ENCODE measurements around the gene ARF3. TPM values are rescaled to one million over a fixed set of nuclear protein-coding genes. Genes with fewer than 3 reads are reported as not detected.

The ARF3 gene
- total RNA-seq, 4 donors from 2014 or later = 6.9 to 117 (median 29.7) TPM

- no peak for TF ChIP-seq CTCF (IDR thresholded peaks at IDR 0.05)
- Histone ChIP-seq H3K4me1 (no peaks in the 10 kb centered on the region), H3K4me3 (no peak overlapping the region), H3K27ac (no peak overlapping the region), H3K36me3 (no peaks in the 10 kb centered on the region), H3K27me3 (no peaks in the 10 kb centered on the region), H3K9me3 (no peaks in the 10 kb centered on the region)
- intact Hi-C loops (cut with DNase I; ENCODE audit: low total_unique reads) = no loop called here
- DNase-seq = no peak
Observed at GRCh38 chr12:48954061-48954460, 3.2 kb downstream of the ARF3 start.

- intact Hi-C loops (cut with DNase I; ENCODE audit: low total_unique reads) = no loop called here
- TF ChIP-seq POLR2A (IDR thresholded peaks at IDR 0.05) (no peak), CTCF (IDR thresholded peaks at IDR 0.05) (no peak)
- H3K27me3 ChIP-seq = no peaks in the 10 kb centered on the region
- no peak overlapping the region for H3K27ac ChIP-seq
- H3K4me1 ChIP-seq = no peaks in the 10 kb centered on the region
- no peaks in the 10 kb centered on the region for H3K9me3 ChIP-seq
- no peak overlapping the region for H3K4me3 ChIP-seq
- H3K36me3 ChIP-seq = no peaks in the 10 kb centered on the region
- no peak for DNase-seq
Observed at GRCh38 chr12:48952691-48953090, 4.6 kb downstream of the ARF3 start.

- Histone ChIP-seq H3K4me1 (no peaks in the 10 kb centered on the region), H3K36me3 (no peaks in the 10 kb centered on the region), H3K4me3 (no peak overlapping the region), H3K27ac (no peak overlapping the region), H3K9me3 (no peaks in the 10 kb centered on the region), H3K27me3 (no peaks in the 10 kb centered on the region)
- no peak for TF ChIP-seq CTCF (IDR thresholded peaks at IDR 0.05)
- intact Hi-C loops (cut with DNase I; ENCODE audit: low total_unique reads) = no loop called here
- no peak for DNase-seq
Observed at GRCh38 chr12:48947727-48948126, 9.6 kb downstream of the ARF3 start.

GRCh38 chr12:48946943-48947342, 10.3 kb downstream of the ARF3 start:
- TF ChIP-seq CTCF (IDR thresholded peaks at IDR 0.05) (no peak), POLR2A (IDR thresholded peaks at IDR 0.05) (no peak)
- DNase-seq = no peak

GRCh38 chr12:48946205-48946604, 11.1 kb downstream of the ARF3 start:
- intact Hi-C loops (cut with DNase I; ENCODE audit: low total_unique reads) = no loop called here
- Histone ChIP-seq H3K27ac (no peak overlapping the region), H3K4me3 (no peak overlapping the region), H3K4me1 (no peaks in the 10 kb centered on the region), H3K27me3 (no peaks in the 10 kb centered on the region), H3K36me3 (no peaks in the 10 kb centered on the region), H3K9me3 (no peaks in the 10 kb centered on the region)
- TF ChIP-seq POLR2A (IDR thresholded peaks at IDR 0.05) (no peak), CTCF (IDR thresholded peaks at IDR 0.05) (no peak)
- DNase-seq = no peak

More at GRCh38 chr12:48946943-48947342, 10.3 kb downstream of the ARF3 start:
- H3K9me3 ChIP-seq = no peaks in the 10 kb centered on the region
- H3K36me3 ChIP-seq = no peaks in the 10 kb centered on the region
- intact Hi-C loops (cut with DNase I; ENCODE audit: low total_unique reads) = no loop called here
- no peak overlapping the region for H3K4me3 ChIP-seq
- H3K27ac ChIP-seq = no peak overlapping the region
- no peaks in the 10 kb centered on the region for H3K27me3 ChIP-seq
- no peaks in the 10 kb centered on the region for H3K4me1 ChIP-seq

Data from uterus (tissue), 4 donors.